HUES48 (cell line): Measurements from ENCODE around the gene DAO.

ENCODE experiments used
- H3K27ac ChIP-seq: one replicate; pipeline ENCODE4 v1.7.0; 2013; ENCODE audit warnings: low read depth, low read length, inconsistent platforms
- H3K27me3 ChIP-seq: 2 replicates; pipeline ENCODE4 v1.6.1; 2013; ENCODE audit warnings: mild to moderate bottlenecking, low read length; ENCODE audit not compliant: control insufficient read depth, insufficient read depth
- H3K36me3 ChIP-seq: 2 replicates; pipeline ENCODE4 v1.6.1; 2013; ENCODE audit warnings: low read length; ENCODE audit not compliant: control insufficient read depth, insufficient read depth
- H3K4me1 ChIP-seq: 2 replicates; pipeline ENCODE4 v1.6.1; 2013; ENCODE audit warnings: mild to moderate bottlenecking, low read length; ENCODE audit not compliant: control insufficient read depth, insufficient read depth
- H3K4me3 ChIP-seq: 2 replicates; pipeline ENCODE4 v1.5.1; 2013; ENCODE audit warnings: mild to moderate bottlenecking, low read depth, low read length
- H3K9ac ChIP-seq: 2 replicates; pipeline ENCODE4 v1.6.1; 2013; ENCODE audit warnings: mild to moderate bottlenecking, low read depth, low read length, moderate library complexity
- H3K9me3 ChIP-seq: 2 replicates; pipeline ENCODE4 v1.6.1; 2013; ENCODE audit warnings: low read length; ENCODE audit not compliant: control insufficient read depth, insufficient read depth

The DAO gene

GRCh38 chr12:108918960-108919642 is 39.2 kb downstream of the DAO start:
- Histone ChIP-seq H3K36me3 (no peaks in the 10 kb centered on the region), H3K4me1 (no peaks in the 10 kb centered on the region), H3K27ac (no peak overlapping the region)

GRCh38 chr12:108921946-108922345 is 42.1 kb downstream of the DAO start:
- Histone ChIP-seq H3K9ac (no peak overlapping the region), H3K36me3 (no peaks in the 10 kb centered on the region), H3K27me3 (no peaks in the 10 kb centered on the region; the same call in 1 of the 2 replicates), H3K4me3 (no peak overlapping the region), H3K27ac (no peak overlapping the region), H3K4me1 (no peaks in the 10 kb centered on the region), H3K9me3 (peaks cover under 1% of the 10 kb centered on the region; the same call in 1 of the 2 replicates)

More at GRCh38 chr12:108918960-108919642, 39.2 kb downstream of the DAO start:
- Histone ChIP-seq H3K9ac (no peak overlapping the region), H3K27me3 (no peaks in the 10 kb centered on the region; the same call in 1 of the 2 replicates), H3K9me3 (no peaks in the 10 kb centered on the region), H3K4me3 (no peak overlapping the region)

DNA sequence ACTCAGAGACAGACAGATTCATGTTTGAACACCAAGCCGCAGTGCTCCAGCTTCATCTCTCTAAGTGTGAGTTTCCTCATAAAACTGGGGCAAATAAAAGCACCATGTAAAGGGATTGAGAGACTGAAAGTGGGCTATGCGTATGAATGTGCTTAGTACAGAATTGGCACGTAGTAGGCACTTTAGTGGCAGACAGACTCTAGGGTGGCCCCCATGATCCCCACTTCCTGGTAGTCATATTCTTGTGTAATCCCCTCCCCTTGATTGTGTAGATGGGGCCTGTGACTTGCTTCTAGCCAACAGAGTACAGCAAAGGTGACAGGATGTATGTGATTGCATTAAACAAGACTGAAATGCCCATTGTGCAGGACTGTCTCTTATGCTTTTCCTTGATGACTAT is 43.0 kb downstream of the DAO start:
- Histone ChIP-seq H3K27me3 (no peaks in the 10 kb centered on the region; the same call in 1 of the 2 replicates), H3K4me1 (no peaks in the 10 kb centered on the region), H3K36me3 (no peaks in the 10 kb centered on the region), H3K27ac (no peak overlapping the region), H3K9me3 (peaks cover 3% of the 10 kb centered on the region; the same call in 1 of the 2 replicates), H3K9ac (no peak overlapping the region), H3K4me3 (no peak overlapping the region)

DNA sequence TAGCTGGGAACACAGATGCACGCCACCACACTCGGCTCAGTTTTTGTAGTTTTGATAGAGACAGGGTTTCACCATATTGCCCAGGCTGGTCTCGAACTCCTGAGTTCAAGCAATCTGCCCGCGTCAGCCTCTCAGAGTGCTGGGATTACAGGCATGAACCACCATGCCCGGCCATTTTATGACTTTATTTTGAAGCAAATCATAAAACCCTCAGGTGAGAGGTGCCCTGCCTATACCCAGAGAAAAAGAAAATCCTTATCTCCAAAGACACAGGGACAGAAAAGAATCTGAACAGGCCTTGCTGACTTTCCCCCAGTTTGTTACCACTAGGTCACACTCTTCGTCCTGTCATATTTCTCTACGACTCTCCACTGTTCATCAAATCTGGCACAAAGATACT is 48.8 kb downstream of the DAO start:
- H3K4me1 ChIP-seq: 0 out of 2 replicates have a peak, but pooled peaks cover 3% of the 10 kb centered on the region
- H3K9ac ChIP-seq: no peak overlapping the region
- no peak overlapping the region for H3K4me3 ChIP-seq
- H3K27ac ChIP-seq: no peak overlapping the region
- no peaks in the 10 kb centered on the region for H3K27me3 ChIP-seq
- H3K9me3 ChIP-seq: peaks cover 3% of the 10 kb centered on the region; the same call in 1 of the 2 replicates
- no peaks in the 10 kb centered on the region for H3K36me3 ChIP-seq

DNA sequence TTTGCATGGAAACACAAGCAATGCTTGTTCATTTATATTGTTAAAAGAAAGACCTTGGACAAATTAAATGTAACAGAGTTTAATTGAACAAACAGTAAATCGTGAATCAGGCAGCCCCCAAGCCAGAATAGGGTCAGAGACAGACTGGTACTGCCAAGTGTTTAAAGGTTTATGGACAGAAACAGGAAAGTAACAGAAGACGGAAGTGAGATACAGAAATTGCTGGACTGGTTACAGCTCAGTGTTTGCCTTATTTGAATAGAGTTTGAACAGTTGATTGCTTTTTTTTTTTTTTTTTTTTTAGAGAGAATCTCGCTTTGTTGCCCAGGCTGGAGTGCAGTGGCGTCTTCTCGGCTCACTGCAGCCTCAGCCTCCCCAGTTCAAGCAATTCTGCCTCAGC is 50.3 kb downstream of the DAO start:
- H3K9me3 ChIP-seq: peaks cover 3% of the 10 kb centered on the region; the same call in 1 of the 2 replicates
- H3K4me3 ChIP-seq: no peak overlapping the region
- no peaks in the 10 kb centered on the region for H3K36me3 ChIP-seq
- no peak overlapping the region for H3K27ac ChIP-seq
- H3K9ac ChIP-seq: no peak overlapping the region
- 0 out of 2 replicates have a peak, but pooled peaks cover 3% of the 10 kb centered on the region for H3K4me1 ChIP-seq
- H3K27me3 ChIP-seq: no peaks in the 10 kb centered on the region

DNA sequence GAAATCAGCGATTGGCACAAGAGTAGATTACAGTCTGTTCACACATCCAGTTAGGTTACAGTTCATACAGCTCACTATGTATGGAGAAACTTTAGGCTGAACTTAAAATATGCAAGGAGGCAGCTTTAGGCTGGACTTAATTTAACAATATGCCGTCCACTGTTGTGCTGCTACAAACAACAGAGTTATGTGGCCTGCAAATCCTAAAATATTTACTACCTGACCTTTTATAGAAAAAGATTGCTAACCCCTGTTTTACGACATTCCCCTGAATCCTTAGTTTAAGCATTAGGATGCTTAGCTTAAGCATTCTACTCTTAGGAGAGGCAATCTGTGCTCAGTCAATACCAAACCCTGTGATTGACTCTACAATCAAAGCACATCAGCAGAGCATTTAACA is 50.9 kb downstream of the DAO start:
- Histone ChIP-seq H3K27me3 (no peaks in the 10 kb centered on the region), H3K4me1 (0 out of 2 replicates have a peak, but pooled peaks cover 3% of the 10 kb centered on the region), H3K9ac (no peak overlapping the region), H3K4me3 (no peak overlapping the region), H3K27ac (no peak overlapping the region), H3K9me3 (peaks cover 3% of the 10 kb centered on the region; the same call in 1 of the 2 replicates), H3K36me3 (no peaks in the 10 kb centered on the region)

- H3K36me3 ChIP-seq: no peaks in the 10 kb centered on the region
- H3K9me3 ChIP-seq: no peaks in the 10 kb centered on the region
- H3K9ac ChIP-seq: no peak overlapping the region
- H3K4me3 ChIP-seq: no peak overlapping the region
- H3K4me1 ChIP-seq: 0 out of 2 replicates have a peak, but pooled peaks cover 3% of the 10 kb centered on the region
- H3K27ac ChIP-seq: no peak overlapping the region
- no peaks in the 10 kb centered on the region for H3K27me3 ChIP-seq
These were observed 54.1 kb downstream of the DAO start for GRCh38 chr12:108933949-108934348.

GRCh38 chr12:108935159-108935763 is 55.4 kb downstream of the DAO start:
- no peaks in the 10 kb centered on the region for H3K9me3 ChIP-seq
- H3K4me3 ChIP-seq: no peak overlapping the region
- 0 out of 2 replicates have a peak, but pooled peaks cover 3% of the 10 kb centered on the region for H3K4me1 ChIP-seq
- no peaks in the 10 kb centered on the region for H3K36me3 ChIP-seq
- H3K27ac ChIP-seq: no peak overlapping the region
- no peak overlapping the region for H3K9ac ChIP-seq
- no peaks in the 10 kb centered on the region for H3K27me3 ChIP-seq

DNA sequence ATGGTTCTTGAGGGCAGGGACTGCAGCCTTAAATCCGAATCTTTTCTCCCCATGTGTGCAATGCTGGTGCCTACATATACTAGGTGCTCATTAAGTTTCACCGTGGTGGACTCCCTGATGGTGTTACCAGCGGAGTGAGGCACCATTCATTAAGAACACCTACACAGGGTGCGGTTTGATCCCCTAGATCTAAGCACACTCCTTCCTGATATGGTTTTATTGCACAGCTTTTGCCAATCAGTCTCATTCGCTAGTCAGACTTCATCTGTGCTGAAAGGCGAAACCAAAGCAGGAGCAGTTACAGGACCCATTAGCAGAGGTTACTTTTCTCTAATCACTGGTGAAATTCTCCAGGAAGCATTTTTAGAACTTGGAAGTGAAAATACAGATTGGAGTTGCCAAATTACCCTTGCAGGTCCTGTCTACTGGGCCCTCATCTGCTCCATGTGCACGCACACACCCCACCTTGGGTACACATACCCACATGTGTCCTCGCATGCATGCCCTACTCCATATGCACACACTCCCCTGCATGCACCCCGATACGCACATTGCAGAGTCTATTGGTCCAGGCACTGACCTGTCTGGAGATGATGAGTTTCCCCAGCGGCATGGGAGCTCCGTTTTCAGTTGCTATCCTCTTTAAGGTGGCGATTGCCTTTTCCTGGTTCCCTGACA is 58.5 kb downstream of the DAO start:
- Histone ChIP-seq H3K36me3 (no peaks in the 10 kb centered on the region), H3K4me3 (no peak overlapping the region), H3K9me3 (no peaks in the 10 kb centered on the region), H3K4me1 (no peaks in the 10 kb centered on the region), H3K27ac (no peak overlapping the region), H3K27me3 (no peaks in the 10 kb centered on the region), H3K9ac (no peak overlapping the region)

DNA sequence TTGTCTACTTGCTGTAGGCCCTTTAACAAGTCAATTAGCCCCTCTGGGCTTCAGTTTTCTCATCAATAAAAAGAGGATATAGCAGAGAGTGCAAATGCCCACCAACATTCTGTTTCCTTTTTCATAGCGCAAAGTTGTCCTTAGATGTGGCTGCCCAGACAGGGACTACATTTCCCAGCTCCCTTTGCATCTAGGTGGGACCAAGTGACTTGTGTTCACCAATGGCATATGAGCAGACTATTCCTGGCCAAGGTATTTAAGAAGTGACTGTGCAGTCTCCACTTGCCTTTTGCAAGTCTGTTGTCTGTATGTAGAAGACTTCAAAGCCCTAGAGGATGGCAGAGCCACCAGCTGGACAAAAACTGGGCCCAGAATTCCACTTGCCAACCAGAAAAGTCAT is 59.7 kb downstream of the DAO start:
- Histone ChIP-seq H3K36me3 (no peaks in the 10 kb centered on the region), H3K27ac (no peak overlapping the region), H3K9ac (no peak overlapping the region), H3K9me3 (no peaks in the 10 kb centered on the region), H3K27me3 (no peaks in the 10 kb centered on the region), H3K4me1 (no peaks in the 10 kb centered on the region), H3K4me3 (no peak overlapping the region)

DNA sequence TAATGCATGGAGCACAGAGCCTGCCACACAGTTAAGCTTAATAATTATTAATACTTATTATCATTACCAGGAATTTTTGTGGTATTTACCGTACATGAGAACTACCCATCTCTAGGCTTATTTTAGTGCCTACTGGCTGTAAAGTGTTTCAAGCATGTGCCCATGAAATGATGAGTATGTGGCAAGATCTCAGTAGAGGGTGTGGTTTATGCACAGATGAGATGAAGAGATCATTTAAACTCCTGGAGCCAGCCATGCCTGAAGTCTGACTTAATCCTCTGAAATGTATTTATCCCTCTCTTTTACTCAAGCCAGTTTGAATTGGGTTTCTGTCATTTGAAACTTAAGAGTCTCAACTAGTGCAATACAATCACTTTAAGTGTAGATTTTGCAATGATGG is 60.2 kb downstream of the DAO start:
- no peaks in the 10 kb centered on the region for H3K36me3 ChIP-seq
- H3K27ac ChIP-seq: no peak overlapping the region
- H3K9me3 ChIP-seq: no peaks in the 10 kb centered on the region
- no peak overlapping the region for H3K9ac ChIP-seq
- H3K27me3 ChIP-seq: no peaks in the 10 kb centered on the region
- no peak overlapping the region for H3K4me3 ChIP-seq
- H3K4me1 ChIP-seq: no peaks in the 10 kb centered on the region
